ENCODE results near the gene CHRM1.
"Not testable (repeated sequence)": the region's sequence is repeated elsewhere in the genome, so short reads cannot be mapped to it uniquely, and the experiment has no call there.

The CHRM1 gene

DNA sequence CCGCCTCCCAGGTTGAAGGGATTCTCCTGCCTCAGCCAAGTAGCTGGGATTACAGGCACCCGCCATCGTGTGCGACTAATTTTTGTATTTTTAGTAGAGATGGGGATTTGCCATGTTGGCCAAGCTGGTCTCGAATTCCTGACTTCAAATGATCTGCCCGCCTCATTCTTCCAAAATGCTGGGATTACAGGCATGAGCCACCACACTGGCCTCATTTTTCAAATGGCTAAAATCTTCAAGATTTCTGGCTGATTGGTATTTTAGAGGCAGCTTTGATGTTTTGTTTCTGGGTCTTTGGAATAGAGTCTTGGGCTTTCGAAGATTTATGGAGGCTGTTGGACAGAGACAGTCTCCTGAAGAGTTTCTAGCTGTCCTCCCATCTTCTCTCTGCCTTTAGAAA is 46.3 kb downstream of the CHRM1 start:
- no peak for DNase-seq

DNA sequence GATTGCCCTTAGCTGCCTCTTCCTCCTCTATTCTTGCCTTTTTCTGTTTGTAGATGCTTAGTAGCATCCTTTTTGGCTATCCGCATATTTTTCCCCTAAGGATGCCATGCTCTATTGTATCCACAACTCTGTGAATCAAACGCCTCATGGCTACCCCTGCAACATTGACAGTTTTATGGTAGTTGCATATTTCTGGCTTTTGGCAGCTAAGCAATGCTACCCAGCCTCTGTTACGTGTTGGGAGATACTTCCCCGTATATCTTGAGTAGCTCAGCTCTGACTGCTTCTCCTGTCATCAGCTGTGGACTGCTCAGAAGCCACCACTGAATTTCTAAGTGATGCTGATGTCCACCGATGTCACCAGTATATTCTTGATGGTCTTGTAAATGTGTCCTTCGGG is 55.5 kb downstream of the CHRM1 start:
- no peak for DNase-seq

DNA sequence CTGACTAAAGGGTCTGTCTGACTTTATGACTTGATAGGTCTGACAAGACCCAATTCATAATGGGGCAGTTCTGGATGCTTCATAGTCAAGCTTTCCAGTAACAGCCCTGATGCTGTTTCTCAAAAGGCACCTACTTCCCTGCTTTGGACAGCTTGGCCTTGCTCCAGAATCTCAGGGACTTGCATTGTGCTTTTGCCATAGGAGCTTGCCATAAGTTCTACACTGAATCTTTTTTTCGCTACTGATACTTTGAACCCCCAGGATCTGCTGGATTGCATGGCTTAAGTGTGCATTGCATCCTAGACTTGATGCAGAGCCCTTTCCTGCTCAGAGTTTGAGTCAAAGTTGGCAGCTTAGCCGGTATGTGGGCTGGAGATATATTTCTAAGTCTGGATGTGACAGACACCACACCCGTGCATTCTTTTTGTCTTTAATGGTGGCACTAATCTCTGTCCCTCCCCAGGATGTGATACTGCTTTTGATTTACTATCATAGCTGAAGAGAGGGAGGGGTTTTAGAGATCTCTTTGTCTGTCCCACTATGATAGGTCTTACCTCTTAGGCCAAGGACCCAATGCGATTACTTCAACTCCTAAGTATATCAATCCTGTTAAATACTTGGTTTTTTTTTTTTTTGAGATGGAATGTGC is 57.4 kb downstream of the CHRM1 start:
- DNase-seq = no peak

DNA sequence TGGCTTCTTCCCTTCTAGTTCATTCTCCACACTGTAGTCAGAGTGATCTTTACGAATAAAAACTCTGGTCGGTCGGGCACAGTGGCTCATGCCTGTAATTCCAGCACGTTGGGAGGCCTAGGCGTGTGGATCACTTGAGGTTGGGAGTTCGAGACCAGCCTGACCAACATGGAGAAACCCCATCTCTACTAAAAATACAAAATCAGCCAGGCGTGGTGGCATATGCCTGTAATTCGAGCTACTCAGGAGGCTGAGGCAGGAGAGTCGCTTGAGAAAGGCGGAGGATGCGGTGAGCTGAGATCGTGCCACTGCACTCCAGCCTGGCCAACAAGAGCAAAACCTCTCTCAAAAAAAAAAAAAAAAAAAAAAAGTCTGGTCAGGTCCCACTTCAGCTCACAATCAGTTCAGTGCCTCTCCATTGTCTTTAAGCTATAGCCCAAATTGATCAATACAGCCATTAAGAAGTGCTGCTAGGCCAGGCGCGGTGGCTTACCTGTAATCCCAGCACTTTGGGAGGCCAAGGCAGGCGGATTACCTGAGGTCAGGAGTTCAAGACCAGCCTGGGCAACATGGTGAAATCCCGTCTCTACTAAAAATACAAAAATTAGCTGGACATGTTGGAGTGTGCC is 59.5 kb downstream of the CHRM1 start:
- DNase-seq = not testable (repeated sequence)

DNA sequence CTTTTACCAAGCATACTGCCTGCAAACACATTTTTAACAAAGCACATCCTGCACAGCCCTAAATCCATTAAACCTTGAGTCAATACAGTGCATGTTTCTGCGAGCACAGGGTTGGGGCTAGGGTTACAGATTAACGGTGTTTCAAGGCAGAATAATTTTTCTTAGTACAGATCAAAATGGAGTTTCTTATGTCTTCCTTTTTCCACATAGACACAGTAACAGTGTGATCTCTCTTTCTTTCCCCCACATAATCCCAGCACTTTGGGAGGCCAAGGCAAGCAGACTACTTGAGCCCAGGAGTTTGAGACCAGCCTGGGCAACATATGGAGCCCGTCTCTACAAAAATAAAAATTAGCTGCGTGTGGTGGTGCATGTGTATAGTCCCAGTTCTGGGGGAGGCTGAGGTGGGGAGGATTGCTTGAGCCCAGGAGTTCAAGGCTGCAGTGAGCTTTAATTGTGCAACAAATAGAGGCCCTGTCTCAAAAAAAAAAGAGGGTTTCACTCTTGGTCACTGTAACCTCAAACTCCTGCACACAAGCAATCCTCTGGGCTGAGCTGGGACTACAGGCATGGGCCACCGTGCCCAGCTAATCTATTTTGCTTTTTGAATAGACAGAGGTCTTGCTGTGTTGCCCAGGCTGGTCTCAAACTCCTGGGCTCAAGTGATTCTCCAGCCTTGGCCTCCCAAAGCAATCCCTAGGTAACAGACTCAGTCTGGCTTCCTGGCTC is 60.2 kb downstream of the CHRM1 start:
- no peak for DNase-seq

DNA sequence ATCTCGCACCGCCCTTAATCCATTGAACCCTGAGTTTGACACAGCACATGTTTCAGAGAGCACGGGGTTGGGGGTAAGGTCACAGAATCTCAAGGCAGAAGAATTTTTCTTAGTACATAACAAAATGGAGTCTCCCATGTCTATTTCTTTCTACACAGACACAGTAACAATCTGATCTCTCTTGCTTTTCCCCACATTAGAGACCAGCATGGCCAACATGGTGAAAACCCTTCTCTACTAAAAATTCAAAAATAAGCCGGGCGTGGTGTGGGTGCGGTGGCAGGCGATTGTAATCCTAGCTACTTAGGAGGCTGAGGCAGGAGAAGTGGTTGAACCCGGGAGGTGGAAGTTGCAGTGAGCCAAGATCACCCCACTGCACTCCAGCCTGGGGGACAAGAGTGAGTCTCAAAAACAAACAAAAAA is 61.9 kb downstream of the CHRM1 start:
- DNase-seq = not testable (repeated sequence)
